ENCODE data around the gene PTPRN2.

Gene PTPRN2

DNA sequence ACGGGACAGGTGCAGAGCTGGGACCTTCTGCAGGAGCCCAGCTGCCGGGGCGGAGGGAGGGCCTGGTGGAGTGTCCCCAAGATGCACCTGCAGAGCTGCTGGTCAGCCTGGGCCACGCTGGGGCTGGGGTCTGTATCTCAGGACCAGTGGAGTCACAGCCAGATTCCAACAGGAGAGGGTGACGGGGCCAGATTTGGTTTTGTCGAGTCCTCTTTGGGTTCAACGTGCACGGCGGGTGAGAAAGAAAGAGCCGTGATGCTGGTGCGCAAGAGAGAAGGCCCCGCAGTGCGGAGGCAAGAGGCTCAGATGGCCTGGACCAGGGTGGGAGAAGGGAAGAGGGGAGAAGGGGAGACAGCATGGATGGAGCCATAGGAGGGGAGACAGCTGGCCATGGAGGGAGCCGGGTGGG, 462.9 kb downstream of the PTPRN2 start:
- TF ChIP-seq, protein P1, sequence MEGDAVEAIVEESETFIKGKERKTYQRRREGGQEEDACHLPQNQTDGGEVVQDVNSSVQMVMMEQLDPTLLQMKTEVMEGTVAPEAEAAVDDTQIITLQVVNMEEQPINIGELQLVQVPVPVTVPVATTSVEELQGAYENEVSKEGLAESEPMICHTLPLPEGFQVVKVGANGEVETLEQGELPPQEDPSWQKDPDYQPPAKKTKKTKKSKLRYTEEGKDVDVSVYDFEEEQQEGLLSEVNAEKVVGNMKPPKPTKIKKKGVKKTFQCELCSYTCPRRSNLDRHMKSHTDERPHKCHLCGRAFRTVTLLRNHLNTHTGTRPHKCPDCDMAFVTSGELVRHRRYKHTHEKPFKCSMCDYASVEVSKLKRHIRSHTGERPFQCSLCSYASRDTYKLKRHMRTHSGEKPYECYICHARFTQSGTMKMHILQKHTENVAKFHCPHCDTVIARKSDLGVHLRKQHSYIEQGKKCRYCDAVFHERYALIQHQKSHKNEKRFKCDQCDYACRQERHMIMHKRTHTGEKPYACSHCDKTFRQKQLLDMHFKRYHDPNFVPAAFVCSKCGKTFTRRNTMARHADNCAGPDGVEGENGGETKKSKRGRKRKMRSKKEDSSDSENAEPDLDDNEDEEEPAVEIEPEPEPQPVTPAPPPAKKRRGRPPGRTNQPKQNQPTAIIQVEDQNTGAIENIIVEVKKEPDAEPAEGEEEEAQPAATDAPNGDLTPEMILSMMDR (IDR thresholded peaks at IDR 0.05; ENCODE audit: low read depth, low read length) = no peak
- no peak overlapping the region for H3K4me3 ChIP-seq (ENCODE audit: low read depth, low read length)

DNA sequence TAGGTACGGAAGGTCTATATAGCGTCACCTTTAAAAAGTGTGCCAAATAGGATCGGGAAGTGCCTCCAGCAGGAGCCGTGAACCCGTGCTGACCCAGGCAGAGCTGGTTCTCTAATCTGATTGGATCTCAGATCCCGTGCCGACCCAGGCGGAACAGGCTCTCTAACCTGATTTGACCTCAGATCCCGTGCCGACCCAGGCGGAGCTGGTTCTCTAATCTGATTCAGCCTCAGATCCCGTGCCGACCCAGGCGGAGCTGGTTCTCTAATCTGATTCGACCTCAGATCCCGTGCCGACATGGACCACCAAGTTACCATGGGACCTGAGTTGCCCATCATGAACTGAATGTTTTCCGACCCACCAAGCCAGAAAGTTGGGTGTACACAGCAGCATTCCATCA, 463.9 kb downstream of the PTPRN2 start:
- TF ChIP-seq, protein P1 (IDR thresholded peaks at IDR 0.05; ENCODE audit: low read depth, low read length) = no peak
- no peak overlapping the region for H3K4me3 ChIP-seq (ENCODE audit: low read depth, low read length)

DNA sequence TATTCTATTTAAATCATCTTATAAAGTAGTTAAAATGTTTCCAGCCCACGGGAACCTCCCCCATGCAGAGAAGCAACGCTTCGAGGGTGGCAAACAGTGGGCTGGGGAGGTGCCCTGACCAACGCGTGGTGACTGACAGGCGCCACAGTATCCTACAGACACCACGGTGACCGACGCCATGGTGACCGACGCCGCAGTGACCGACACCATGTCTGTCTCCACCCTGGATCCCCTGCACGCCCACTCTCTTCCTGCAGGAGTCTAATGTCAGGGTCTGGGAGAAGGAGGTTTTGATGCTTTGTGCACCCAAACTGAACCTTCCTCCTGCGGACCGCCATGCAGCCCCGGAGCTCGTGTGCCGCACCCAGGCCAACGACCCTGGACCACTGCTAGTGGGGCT, 464.4 kb downstream of the PTPRN2 start:
- H3K4me3 ChIP-seq (ENCODE audit: low read depth, low read length) = no peak overlapping the region
- TF ChIP-seq, protein P1 (IDR thresholded peaks at IDR 0.05; ENCODE audit: low read depth, low read length) = no peak

DNA sequence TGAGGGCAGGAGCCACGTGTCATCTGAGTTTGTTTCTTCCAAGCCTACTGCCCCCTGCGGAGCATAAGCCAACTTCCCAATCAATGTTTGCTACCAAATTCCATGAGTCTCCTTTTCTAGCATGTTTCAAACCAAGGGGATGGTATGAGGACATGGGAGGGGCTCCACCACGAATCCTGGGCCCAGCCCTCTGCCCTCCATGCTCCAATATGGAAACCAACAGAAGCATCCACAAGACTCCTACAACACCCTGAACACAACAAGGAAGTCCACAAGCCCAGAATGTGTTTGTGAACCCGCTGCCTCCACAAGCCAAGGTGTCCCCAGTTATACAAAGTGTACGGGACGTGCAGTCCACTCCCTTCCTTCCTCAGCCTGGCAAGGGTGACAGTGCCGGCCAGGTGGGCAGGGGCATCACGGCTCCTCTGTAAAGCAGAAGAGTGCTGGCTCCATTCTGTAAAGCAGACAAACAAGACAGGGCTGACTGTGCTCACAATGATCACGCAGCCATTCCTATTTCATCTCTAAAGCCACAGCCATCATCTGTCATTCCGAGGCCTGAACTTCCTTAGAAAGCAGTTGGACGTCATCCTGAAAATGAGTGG, 466.1 kb downstream of the PTPRN2 start:
- TF ChIP-seq, protein P1 (IDR thresholded peaks at IDR 0.05; ENCODE audit: low read depth, low read length) = no peak
- H3K4me3 ChIP-seq (ENCODE audit: low read depth, low read length) = no peak overlapping the region

DNA sequence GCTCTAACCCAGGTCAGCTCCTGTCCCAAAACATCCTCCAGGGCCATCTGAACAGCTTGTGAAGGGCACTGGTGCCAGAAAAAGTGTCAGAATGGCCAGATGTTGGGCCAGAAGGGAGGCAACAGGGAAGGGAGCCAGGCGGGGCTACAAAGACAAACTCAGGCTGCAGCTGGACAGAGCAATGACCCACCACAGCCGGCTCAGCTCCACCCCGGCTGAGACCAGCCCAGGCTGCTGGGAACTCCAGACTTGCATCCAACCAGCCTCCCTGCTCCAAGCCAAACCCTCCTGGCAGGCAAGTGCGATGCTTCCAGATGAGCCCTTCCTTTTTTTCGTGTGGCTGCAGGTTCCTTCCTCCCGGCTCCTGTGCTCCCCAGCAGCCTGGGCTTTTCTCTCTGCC, 466.9 kb downstream of the PTPRN2 start:
- no peak overlapping the region for H3K4me3 ChIP-seq (ENCODE audit: low read depth, low read length)
- TF ChIP-seq, protein P1 (IDR thresholded peaks at IDR 0.05; ENCODE audit: low read depth, low read length) = no peak

DNA sequence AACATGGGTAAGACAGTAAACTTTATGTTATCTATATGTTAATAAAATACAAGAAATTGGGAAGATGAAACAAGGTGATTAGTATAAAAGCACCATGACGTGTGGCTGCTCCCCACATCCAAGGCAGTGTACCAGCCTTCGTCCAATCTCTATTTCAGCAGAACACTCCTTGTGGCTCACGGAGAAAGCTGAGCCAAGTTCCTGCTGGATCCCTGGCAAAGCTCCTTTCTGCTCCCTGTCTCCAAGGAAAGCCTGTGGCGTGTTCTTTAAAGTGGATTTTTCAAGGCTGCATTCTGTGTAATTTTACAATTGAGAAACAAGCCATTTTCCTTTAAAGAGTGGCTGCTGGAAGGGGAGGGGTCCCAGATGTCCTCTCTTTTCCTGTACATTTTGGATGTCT, 467.3 kb downstream of the PTPRN2 start:
- no peak overlapping the region for H3K4me3 ChIP-seq (ENCODE audit: low read depth, low read length)
- TF ChIP-seq, protein P1 (IDR thresholded peaks at IDR 0.05; ENCODE audit: low read depth, low read length) = no peak

DNA sequence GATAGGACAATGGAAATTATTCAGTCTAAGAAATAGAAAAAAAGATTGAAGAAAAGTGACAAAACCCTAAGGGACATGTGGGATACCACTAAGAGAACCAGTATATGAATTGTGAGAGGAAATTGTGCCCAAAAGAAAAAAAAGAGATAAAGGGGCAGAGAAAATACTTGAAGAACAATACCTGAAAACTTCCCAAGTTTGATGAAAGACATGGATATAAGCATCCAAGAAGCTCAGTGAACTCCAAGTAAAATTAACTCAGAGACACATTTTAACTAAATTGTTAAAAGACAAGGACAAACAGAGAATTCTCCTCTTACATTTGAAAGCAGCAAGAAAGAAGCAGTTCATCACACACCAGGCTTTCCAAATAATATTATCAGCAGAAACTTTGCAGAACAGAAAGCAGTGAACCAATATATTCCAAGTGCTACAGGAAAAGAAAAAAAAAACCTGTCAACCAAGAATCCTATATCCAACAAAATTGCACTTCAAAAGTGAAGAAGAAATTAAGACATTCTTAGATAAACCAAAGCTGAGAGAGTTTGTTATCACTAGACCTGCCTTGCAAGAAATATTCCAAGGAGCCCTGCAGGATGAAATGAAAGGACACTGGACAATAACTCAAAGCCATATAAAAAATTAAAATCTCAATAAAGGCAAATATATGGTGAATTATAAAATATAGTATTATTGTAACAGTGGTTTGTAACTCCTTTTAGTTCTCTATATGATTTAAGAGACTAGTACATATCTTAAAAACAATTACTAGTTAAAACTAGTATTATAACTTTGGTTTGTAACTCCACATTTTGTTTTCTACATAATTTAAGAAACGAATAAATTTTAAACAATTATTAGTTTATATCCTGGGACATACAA, 470.0 kb downstream of the PTPRN2 start:
- H3K4me3 ChIP-seq (ENCODE audit: low read depth, low read length) = no peak overlapping the region
- TF ChIP-seq, protein P1 (IDR thresholded peaks at IDR 0.05; ENCODE audit: low read depth, low read length) = no peak

Data from WI38 (cell line).